SJCRH30 (cell line): ENCODE measurements around the gene MEPCE. TPM values are rescaled to one million over a fixed set of nuclear protein-coding genes. Genes with fewer than 3 reads are reported as not detected.
"Not testable (repeated sequence)": the region's sequence is repeated elsewhere in the genome, so short reads cannot be mapped to it uniquely, and the experiment has no call there.

Experiments
- DNase-seq, 2 experiments: peaks; one replicate each; pipeline ENCODE4 v3.0.0-alpha.2; 2015 to 2020
- H3K27ac ChIP-seq: fragments of 250-450 bp; sonication (Bioruptor Pico); 2 replicates; pipeline ENCODE4 v1.5.1; 2020; ENCODE audit warnings: mild to moderate bottlenecking, moderate library complexity
- H3K27me3 ChIP-seq: fragments of 250-450 bp; sonication (Bioruptor Pico); 2 replicates; pipeline ENCODE4 v1.5.1; 2020; ENCODE audit warnings: mild to moderate bottlenecking, moderate library complexity
- H3K36me3 ChIP-seq: fragments of 250-450 bp; sonication (Bioruptor Pico); 2 replicates; pipeline ENCODE4 v1.5.1; 2020; ENCODE audit warnings: mild to moderate bottlenecking, moderate library complexity
- H3K4me1 ChIP-seq: fragments of 250-450 bp; sonication (Bioruptor Pico); 2 replicates; pipeline ENCODE4 v1.5.1; 2020; ENCODE audit warnings: mild to moderate bottlenecking, moderate library complexity
- H3K4me3 ChIP-seq: fragments of 250-450 bp; sonication (Bioruptor Pico); 2 replicates; pipeline ENCODE4 v1.5.1; 2020; ENCODE audit warnings: mild to moderate bottlenecking, moderate library complexity
- H3K9me3 ChIP-seq: fragments of 250-450 bp; sonication (Bioruptor Pico); replicated peaks from 2 replicates; pipeline ENCODE4 v1.5.1; 2020; ENCODE audit warnings: mild to moderate bottlenecking, moderate library complexity
- total RNA-seq: library from RNA; depleted of rRNA; stranded (reverse); fragments of >200 nt; shearing (Covaris generic); gene quantifications from 2 replicates; pipeline ENCODE4 v1.2.3, GENCODE V29; 2014

MEPCE gene
- total RNA-seq, 1 experiment from 2014 or later, result 50.6 TPM

GRCh38 chr7:100453854-100454253 is 24.2 kb downstream of the MEPCE start:
- not testable (repeated sequence) for H3K4me3 ChIP-seq, H3K27me3 ChIP-seq
- H3K4me1 ChIP-seq, result peaks cover 17% of the 10 kb centered on the region

DNA sequence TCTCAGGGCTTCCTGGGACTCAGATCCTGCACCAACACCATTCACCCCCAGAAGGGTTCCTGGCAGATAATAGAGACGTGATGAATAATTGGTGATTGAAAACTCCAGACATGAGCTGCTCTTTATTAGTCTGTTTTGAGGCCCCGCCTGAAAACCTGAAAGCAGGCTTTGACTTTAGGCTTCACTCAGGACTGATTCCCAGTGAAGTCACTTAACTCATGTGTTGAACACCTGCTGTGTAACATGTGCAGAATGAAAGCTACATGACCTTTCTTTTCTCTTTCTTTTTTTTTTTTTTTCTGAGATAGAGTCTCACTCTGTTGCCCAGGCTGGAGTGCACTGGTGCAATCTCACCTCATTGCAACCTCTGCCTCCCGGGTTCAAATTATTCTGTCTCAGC is 25.6 kb downstream of the MEPCE start:
- Histone ChIP-seq H3K4me3 (no peak overlapping the region), H3K36me3 (no peaks in the 10 kb centered on the region), H3K27ac (no peak overlapping the region), H3K9me3 (no peaks in the 10 kb centered on the region), H3K4me1 (peaks cover 17% of the 10 kb centered on the region), H3K27me3 (no peaks in the 10 kb centered on the region)
- no peak for DNase-seq

More at GRCh38 chr7:100453854-100454253, 24.2 kb downstream of the MEPCE start:
- H3K9me3 ChIP-seq, H3K27ac ChIP-seq, H3K36me3 ChIP-seq, DNase-seq: not testable (repeated sequence)

DNA sequence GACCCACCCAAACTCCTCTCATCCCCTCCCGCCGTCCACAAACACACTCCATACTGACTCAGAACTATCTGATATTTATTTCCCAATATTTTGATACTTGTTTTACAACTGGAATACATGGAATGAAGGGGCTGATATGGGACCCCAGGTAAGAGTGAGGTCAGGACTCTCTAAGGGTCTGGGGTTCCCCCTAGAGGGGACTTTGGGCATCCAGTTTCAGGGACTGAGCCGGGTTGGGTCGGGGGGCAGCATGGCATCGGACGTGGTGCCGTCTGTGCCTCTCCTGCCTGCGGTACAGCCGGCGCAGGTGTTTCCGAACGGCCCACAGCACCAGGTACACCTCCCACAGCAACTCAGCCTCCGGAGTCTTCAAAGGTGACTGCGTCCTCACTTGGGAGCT is 26.9 kb downstream of the MEPCE start:
- Histone ChIP-seq H3K36me3 (no peaks in the 10 kb centered on the region), H3K27me3 (no peaks in the 10 kb centered on the region), H3K27ac (no peak overlapping the region), H3K4me3 (no peak overlapping the region), H3K9me3 (no peaks in the 10 kb centered on the region), H3K4me1 (peaks cover 17% of the 10 kb centered on the region)
- DNase-seq, result no peak

DNA sequence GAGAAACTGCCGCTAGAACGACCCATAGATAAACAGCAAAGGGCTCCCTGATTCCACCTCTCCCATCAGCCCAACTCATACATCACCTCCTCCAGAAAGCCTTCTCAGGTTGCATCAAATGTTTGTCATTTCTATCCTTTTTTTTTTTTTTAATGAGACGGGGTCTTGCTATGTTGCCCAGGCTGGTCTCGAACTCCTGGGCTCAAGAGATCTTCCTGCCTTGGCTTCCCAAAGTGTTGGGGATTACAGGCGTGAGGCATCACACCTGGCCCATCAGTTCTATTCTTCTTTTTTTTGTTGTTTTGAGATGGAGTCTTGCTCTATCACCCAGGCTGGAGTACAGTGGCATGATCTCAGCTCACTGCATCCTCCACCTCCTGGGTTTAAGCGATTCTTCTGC is 27.4 kb downstream of the MEPCE start:
- Histone ChIP-seq H3K27me3 (no peaks in the 10 kb centered on the region), H3K4me3 (no peak overlapping the region), H3K4me1 (peaks cover 17% of the 10 kb centered on the region), H3K9me3 (no peaks in the 10 kb centered on the region), H3K27ac (no peak overlapping the region), H3K36me3 (no peaks in the 10 kb centered on the region)
- no peak for DNase-seq

GRCh38 chr7:100464210-100464660 is 34.6 kb downstream of the MEPCE start, which contains the start of gene SPACDR:
Gene SPACDR (minus strand): TSS chr7:100464260. CDS start chr7:100464025, 235 bp downstream.
- H3K4me3 ChIP-seq, result no peak within 1 kb of the TSS
- H3K36me3 ChIP-seq, result no peaks in the 10 kb centered on the region
- H3K27me3 ChIP-seq, result no peaks in the 10 kb centered on the region
- H3K9me3 ChIP-seq, result no peaks in the 10 kb centered on the region
- H3K27ac ChIP-seq, result no peak within 1 kb of the TSS
- 0 out of 2 replicates have a peak, but pooled peaks cover 3% of the 10 kb centered on the region for H3K4me1 ChIP-seq
- no peak for DNase-seq

DNA sequence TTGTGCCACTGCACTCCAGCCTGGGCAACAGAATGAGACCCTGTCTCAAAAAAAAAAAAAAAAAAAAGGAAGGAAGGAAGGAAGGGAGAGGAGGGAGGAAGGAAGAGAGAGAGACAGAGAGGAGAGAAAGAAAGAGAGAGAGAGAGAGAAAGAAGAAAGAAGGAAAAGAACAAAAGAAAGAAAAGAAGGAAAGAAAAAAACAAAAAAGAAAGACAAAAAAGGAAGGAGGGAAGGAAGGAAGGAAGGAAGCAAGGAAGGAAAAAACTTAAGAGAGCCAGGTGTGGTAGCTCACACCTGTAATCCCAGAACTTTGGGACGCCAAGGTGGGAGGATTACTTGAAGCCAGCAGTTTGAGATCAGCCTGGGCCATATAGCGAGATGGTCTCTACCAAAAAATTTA is 35.2 kb downstream of the MEPCE start:
- no peak for DNase-seq
- Histone ChIP-seq H3K27ac (no peak overlapping the region), H3K27me3 (no peaks in the 10 kb centered on the region), H3K4me1 (0 out of 2 replicates have a peak, but pooled peaks cover 3% of the 10 kb centered on the region), H3K36me3 (no peaks in the 10 kb centered on the region), H3K9me3 (no peaks in the 10 kb centered on the region), H3K4me3 (no peak overlapping the region)

- H3K4me3 ChIP-seq, result no peak overlapping the region
- H3K4me1 ChIP-seq, result 0 out of 2 replicates have a peak, but pooled peaks cover 3% of the 10 kb centered on the region
- no peak overlapping the region for H3K27ac ChIP-seq
- no peak for DNase-seq
- no peaks in the 10 kb centered on the region for H3K27me3 ChIP-seq
- no peaks in the 10 kb centered on the region for H3K36me3 ChIP-seq
- no peaks in the 10 kb centered on the region for H3K9me3 ChIP-seq
Measured at GRCh38 chr7:100465299-100465698, 35.7 kb downstream of the MEPCE start.

- Histone ChIP-seq H3K4me1 (0 out of 2 replicates have a peak, but pooled peaks cover 3% of the 10 kb centered on the region), H3K27me3 (no peaks in the 10 kb centered on the region), H3K4me3 (peak overlapping the region; percentile 32; the same call in 1 of the 2 replicates), H3K9me3 (no peaks in the 10 kb centered on the region), H3K27ac (no peak overlapping the region), H3K36me3 (no peaks in the 10 kb centered on the region)
- peak; percentile 79 to 88 for DNase-seq
Measured at GRCh38 chr7:100465702-100466311, 36.2 kb downstream of the MEPCE start.

GRCh38 chr7:100466653-100467605 is 37.3 kb downstream of the MEPCE start:
- H3K9me3 ChIP-seq, result no peaks in the 10 kb centered on the region
- no peaks in the 10 kb centered on the region for H3K27me3 ChIP-seq
- no peaks in the 10 kb centered on the region for H3K36me3 ChIP-seq
- DNase-seq, result no peak
- H3K4me3 ChIP-seq, result no peak overlapping the region
- no peak overlapping the region for H3K27ac ChIP-seq
- 0 out of 2 replicates have a peak, but pooled peaks cover 3% of the 10 kb centered on the region for H3K4me1 ChIP-seq

- no peaks in the 10 kb centered on the region for H3K36me3 ChIP-seq
- 0 out of 2 replicates have a peak, but pooled peaks cover 3% of the 10 kb centered on the region for H3K4me1 ChIP-seq
- DNase-seq, result no peak
- H3K4me3 ChIP-seq, result no peak overlapping the region
- H3K27ac ChIP-seq, result no peak overlapping the region
- no peaks in the 10 kb centered on the region for H3K9me3 ChIP-seq
- no peaks in the 10 kb centered on the region for H3K27me3 ChIP-seq
Measured at GRCh38 chr7:100467638-100468373, 38.2 kb downstream of the MEPCE start.

DNA sequence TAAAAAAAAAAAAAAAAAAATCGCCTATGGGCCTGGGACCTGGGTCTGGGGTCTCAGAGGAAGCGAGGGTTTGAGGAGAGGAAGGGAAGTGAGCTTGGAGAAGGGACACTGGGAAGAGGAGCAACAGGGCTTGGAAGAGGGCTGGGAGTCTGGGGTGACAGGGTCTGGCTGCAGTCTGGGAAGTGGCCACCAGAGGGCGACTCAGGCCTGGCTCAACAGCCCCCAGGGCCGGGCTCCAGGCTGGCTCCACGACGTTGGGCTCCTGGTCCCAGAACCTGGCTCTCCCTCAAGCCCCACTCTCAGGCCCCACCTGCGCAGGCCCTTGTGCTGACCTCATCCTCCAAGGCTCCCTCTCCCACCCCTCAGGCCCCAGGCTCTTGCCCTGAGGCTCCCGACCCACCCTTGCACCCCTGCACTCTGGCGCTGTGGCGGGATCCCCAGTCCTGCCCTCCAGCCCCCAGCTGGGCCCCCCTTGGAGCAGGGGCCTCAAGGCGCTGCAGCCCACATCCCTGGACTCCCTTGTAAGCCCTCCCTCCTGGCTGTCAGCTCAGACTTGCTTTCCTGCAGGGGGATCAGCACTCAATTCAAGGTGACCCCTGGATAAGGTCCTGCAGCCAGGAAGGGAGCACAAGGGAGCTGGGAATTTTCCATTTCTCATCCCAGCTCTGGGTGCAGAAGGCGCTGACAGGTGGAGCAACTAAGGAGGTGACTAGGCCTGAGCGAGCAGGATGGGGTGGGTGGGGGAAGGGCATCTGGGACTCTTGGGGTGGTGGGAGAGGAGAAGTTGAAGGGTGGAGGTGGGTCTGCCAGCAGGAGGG is 39.8 kb downstream of the MEPCE start:
- no peak overlapping the region for H3K27ac ChIP-seq
- H3K4me3 ChIP-seq, result no peak overlapping the region
- DNase-seq, result peak; percentile 79 to 89
- 0 out of 2 replicates have a peak, but pooled peaks cover 2% of the 10 kb centered on the region for H3K4me1 ChIP-seq
- H3K36me3 ChIP-seq, result no peaks in the 10 kb centered on the region
- H3K9me3 ChIP-seq, result no peaks in the 10 kb centered on the region
- no peaks in the 10 kb centered on the region for H3K27me3 ChIP-seq

DNA sequence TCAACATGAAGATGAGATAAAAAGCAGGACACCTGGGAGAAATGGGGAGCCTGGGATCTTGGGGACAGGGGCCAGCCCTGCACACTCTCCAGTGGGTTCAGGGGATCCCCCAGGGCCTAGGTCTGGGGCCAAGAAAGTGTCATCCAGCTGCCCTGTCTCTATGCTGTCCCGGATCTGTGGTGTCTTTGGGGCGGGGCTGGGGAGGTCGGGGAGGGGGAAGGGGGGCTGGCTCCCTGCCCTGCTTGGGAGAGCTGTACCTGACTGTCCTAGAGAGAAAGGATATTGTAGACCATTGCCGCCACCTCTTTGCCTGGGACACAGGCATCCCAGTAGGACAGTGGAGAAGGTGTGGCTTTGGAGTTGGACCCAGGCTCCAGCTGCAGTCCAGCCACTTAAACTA is 41.4 kb downstream of the MEPCE start:
- Histone ChIP-seq H3K9me3 (no peaks in the 10 kb centered on the region), H3K4me1 (0 out of 2 replicates have a peak, but pooled peaks cover 2% of the 10 kb centered on the region), H3K27me3 (no peaks in the 10 kb centered on the region), H3K4me3 (no peak overlapping the region), H3K36me3 (no peaks in the 10 kb centered on the region), H3K27ac (no peak overlapping the region)
- DNase-seq, result no peak

DNA sequence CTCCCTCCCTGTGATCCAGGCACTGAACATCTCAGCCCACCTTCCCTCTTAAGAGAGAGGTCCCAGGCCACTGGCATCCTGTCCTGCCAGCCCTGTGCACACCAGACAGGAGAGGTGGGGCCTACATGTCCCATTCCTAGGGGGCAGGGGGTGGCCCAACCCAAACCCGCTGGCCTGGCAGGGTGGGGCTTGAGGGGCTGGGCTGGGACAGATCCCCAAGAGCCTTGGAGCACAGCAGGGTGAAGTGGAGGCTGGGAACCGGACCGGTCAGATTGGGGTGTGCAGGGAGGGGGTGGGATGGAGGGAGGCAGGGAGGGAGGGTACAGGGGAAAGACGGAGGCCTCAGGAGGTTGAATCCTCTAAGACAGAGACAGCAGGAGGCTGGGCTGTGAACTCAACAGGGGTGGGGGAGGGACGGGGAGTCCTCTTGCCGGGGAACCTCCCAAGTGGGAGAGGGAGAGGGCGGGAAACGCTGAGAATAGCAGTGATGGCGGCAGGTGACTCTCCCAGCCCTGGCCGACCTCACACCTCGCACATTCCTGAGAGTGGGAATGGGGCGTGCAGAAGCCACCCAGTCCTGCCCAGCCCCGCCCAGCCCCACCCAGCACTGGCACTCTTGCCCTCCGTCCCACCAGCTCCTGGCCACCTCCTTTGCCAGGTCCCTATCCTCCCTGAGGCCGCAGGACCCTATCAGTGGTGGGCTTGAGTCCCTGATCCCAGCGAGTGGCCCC is 42.7 kb downstream of the MEPCE start:
- Histone ChIP-seq H3K36me3 (no peaks in the 10 kb centered on the region), H3K4me3 (no peak overlapping the region), H3K27me3 (no peaks in the 10 kb centered on the region), H3K9me3 (no peaks in the 10 kb centered on the region), H3K27ac (no peak overlapping the region), H3K4me1 (0 out of 2 replicates have a peak, but pooled peaks cover 2% of the 10 kb centered on the region)
- DNase-seq, result no peak
